ENCODE results near the gene DOCK4.
A peak's percentile ranks its signal among the peaks of the same experiment; 100 is the strongest.

DOCK4 gene

DNA sequence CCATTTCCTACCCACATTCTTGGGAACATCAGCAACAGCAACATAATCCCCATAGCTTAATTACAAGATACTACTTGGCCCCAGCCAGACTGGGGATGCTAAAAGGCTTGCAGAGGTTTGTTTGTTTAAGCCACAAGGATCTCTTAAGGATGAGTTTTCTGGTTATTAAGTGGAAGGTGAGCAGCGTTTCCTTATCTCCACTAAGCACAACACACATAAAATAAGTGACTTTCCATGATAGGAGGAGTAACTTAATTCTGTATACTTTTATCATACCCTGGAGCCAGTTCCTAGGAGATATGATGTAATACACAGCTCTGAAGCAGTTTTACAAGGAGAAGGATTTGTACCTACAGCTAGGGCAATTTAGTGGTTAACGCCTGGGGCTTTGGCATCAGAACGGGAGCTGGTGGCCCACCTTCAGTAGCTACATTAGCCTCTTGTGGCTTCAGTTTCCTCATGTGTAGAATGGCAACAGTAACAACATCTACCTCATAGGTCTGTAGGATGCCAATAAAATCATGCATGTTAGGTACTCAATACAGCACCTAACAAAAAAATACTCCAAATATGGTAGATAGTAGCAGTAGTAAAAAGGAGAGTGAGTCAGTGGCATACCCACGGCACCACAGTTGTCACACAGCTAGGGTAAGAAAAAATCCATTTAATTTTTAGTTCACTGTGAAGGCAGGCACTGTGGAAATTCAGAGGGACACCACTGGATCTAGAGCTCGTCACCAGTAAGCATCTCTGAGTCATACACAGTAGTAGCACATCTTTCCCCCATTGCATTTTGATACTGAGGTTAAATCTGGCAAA lies 55.2 kb downstream of the DOCK4 start:
- no peak for DNase-seq
- Histone ChIP-seq H3K36me3 (no peaks in the 10 kb centered on the region), H3K4me3 (ENCODE audit: low read depth, low read length) (no peak overlapping the region), H3K27me3 (no peaks in the 10 kb centered on the region), H3K9me3 (no peaks in the 10 kb centered on the region), H3K4me1 (peaks cover 20% of the 10 kb centered on the region)
- TF ChIP-seq, protein P1, sequence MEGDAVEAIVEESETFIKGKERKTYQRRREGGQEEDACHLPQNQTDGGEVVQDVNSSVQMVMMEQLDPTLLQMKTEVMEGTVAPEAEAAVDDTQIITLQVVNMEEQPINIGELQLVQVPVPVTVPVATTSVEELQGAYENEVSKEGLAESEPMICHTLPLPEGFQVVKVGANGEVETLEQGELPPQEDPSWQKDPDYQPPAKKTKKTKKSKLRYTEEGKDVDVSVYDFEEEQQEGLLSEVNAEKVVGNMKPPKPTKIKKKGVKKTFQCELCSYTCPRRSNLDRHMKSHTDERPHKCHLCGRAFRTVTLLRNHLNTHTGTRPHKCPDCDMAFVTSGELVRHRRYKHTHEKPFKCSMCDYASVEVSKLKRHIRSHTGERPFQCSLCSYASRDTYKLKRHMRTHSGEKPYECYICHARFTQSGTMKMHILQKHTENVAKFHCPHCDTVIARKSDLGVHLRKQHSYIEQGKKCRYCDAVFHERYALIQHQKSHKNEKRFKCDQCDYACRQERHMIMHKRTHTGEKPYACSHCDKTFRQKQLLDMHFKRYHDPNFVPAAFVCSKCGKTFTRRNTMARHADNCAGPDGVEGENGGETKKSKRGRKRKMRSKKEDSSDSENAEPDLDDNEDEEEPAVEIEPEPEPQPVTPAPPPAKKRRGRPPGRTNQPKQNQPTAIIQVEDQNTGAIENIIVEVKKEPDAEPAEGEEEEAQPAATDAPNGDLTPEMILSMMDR (IDR thresholded peaks at IDR 0.05; ENCODE audit: low read depth, low read length): no peak

DNA sequence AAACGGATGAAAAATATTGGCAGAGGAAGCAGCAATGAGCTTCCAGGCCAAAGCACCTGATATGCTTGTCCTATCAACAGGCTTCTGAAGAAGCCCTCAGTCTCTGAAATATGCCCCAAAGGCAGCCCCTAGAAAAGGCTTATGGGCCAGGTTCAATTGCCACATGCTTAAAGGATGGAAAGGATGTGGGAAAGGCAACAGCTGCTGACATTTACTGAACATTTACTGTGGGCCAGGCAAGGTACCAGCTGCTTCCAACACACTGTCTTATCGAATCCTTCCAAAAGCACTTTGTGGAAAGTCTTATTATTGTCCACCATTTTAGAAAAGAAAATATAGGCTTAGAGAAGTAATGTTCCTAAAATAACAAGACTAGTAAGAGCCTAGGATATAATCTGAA lies 56.5 kb downstream of the DOCK4 start:
- TF ChIP-seq, protein P1 (IDR thresholded peaks at IDR 0.05; ENCODE audit: low read depth, low read length): no peak

DNA sequence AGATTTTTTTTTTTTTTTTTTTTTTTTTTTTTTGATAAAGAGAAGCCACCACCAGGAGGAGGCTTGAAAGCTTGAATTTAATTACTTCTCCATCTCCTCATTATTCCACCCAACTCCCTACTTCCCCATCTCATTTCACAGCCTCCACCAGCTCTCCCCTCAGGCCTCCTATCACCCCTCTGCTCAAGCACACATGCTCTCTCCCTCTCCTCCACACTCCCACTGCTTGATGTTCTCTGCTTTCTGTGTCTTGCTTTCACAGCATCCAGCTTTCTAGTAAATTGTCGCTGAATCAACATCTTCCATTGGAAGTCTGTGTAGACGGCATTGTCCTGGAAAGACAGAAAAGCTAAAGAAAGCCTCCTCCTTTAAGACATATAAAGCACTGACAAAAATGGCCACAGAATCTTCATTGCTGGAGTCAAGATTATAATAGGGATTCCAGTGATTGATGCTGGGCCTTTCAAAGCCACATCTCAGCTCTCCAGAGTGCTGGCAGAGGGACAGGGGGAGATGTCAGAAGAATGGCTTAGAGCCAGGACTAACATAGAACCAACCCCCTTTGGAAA lies 58.3 kb downstream of the DOCK4 start:
- Histone ChIP-seq H3K36me3 (no peaks in the 10 kb centered on the region), H3K27me3 (no peaks in the 10 kb centered on the region), H3K4me1 (peaks cover 20% of the 10 kb centered on the region), H3K4me3 (ENCODE audit: low read depth, low read length) (no peak overlapping the region), H3K9me3 (no peaks in the 10 kb centered on the region)
- TF ChIP-seq, protein P1 (IDR thresholded peaks at IDR 0.05; ENCODE audit: low read depth, low read length): peak; percentile 10; the same call in 1 of the 2 replicates
- DNase-seq: no peak

More for the DNA sequence above, 56.5 kb downstream of the DOCK4 start:
- no peak for DNase-seq
- H3K36me3 ChIP-seq: no peaks in the 10 kb centered on the region
- H3K4me1 ChIP-seq: peaks cover 20% of the 10 kb centered on the region
- no peaks in the 10 kb centered on the region for H3K27me3 ChIP-seq
- H3K9me3 ChIP-seq: no peaks in the 10 kb centered on the region
- H3K4me3 ChIP-seq (ENCODE audit: low read depth, low read length): no peak overlapping the region

DNA sequence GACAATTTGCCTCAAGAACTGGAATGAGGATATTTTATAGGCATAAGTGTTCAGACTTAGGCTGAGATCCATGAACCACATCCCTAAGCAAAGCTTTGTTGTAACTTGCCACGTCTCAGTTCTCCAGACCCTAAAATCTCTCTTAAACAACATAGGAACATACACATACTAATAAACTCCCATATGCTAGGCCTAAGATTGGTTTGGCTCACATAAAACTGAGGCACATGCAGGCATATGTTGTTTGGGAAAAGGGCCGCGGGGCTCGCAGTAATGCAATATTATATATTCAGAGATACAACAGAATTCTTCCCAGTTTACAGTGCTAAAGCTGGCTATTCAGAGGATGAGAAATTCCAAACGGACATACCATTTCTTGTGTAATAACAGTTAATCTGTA lies 61.0 kb downstream of the DOCK4 start:
- Histone ChIP-seq H3K27me3 (no peaks in the 10 kb centered on the region), H3K9me3 (no peaks in the 10 kb centered on the region), H3K4me1 (peaks cover 10% of the 10 kb centered on the region), H3K4me3 (ENCODE audit: low read depth, low read length) (no peak overlapping the region), H3K36me3 (no peaks in the 10 kb centered on the region)
- no peak for DNase-seq
- TF ChIP-seq, protein P1 (IDR thresholded peaks at IDR 0.05; ENCODE audit: low read depth, low read length): no peak

DNA sequence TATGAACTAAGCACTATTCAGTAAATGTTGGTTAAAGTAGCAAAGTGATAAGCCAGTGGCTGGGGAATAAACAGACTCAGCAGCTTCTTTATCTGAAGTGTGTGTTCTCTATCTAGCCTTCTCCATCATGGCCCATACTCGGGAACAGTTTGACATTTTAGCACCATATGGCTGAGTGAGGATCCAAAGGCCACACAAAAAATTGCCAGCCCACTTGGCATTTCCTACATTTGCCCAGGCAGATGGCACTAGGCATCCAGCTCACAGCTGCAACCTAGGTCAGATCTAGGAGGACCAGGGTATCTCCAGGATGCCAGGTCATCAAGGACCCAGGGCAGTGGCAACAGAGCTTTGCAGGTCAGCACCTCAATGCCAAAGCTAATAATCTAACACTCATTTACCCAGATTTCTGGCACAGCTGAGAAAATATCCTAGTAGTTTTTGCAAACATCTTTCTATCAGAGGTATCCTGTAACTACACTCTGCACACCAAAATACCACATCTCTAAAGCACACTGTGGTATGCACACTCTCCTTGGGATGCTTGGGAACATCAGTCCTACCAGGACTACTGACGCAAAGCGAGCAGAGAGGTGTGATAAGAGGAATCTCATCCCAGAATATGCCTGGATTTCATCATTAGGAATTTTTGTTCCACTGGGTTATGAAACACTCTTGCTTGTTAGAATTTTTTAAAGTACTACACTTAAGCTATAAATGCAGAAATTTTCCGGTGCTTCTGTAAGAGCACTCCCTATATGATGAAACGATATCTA lies 61.7 kb downstream of the DOCK4 start:
- Histone ChIP-seq H3K36me3 (no peaks in the 10 kb centered on the region), H3K9me3 (no peaks in the 10 kb centered on the region), H3K27me3 (no peaks in the 10 kb centered on the region), H3K4me1 (peaks cover 13% of the 10 kb centered on the region), H3K4me3 (ENCODE audit: low read depth, low read length) (no peak overlapping the region)
- TF ChIP-seq, protein P1 (IDR thresholded peaks at IDR 0.05; ENCODE audit: low read depth, low read length): no peak
- no peak for DNase-seq

Data from BE2C (cell line).